ENCODE measurements around the gene MRPS31. TPM values are rescaled to one million over a fixed set of nuclear protein-coding genes. Genes with fewer than 3 reads are reported as not detected.
A peak's percentile ranks its signal among the peaks of the same experiment; 100 is the strongest.

MRPS31 gene
- total RNA-seq, 1 donor from 2014 or later = 28.8 TPM

- H3K9me3 Mint-ChIP-seq (ENCODE audit: unreplicated experiment) = peaks cover 3% of the 10 kb centered on the region
- no peak overlapping the region for H3K27ac Mint-ChIP-seq (ENCODE audit: unreplicated experiment)
- no peak for DNase-seq
- H3K4me3 Mint-ChIP-seq (ENCODE audit: unreplicated experiment) = no peak overlapping the region
- peaks cover under 1% of the 10 kb centered on the region for H3K27me3 Mint-ChIP-seq (ENCODE audit: unreplicated experiment)
- no peaks in the 10 kb centered on the region for H3K36me3 Mint-ChIP-seq (ENCODE audit: unreplicated experiment)
- no peaks in the 10 kb centered on the region for H3K4me1 Mint-ChIP-seq (ENCODE audit: low read depth, unreplicated experiment)
- no peak for TF ChIP-seq CTCF (IDR thresholded peaks at IDR 0.05; ENCODE audit: partially characterized antibody, unreplicated experiment)
Measured at GRCh38 chr13:40776232-40776631, 5.2 kb upstream of the MRPS31 start.

GRCh38 chr13:40774672-40775071, 3.7 kb upstream of the MRPS31 start:
- Mint-ChIP-seq H3K36me3 (ENCODE audit: unreplicated experiment) (no peaks in the 10 kb centered on the region), H3K4me1 (ENCODE audit: low read depth, unreplicated experiment) (peaks cover 6% of the 10 kb centered on the region), H3K27me3 (ENCODE audit: unreplicated experiment) (peaks cover 3% of the 10 kb centered on the region), H3K4me3 (ENCODE audit: unreplicated experiment) (no peak overlapping the region), H3K9me3 (ENCODE audit: unreplicated experiment) (peaks cover 11% of the 10 kb centered on the region), H3K27ac (ENCODE audit: unreplicated experiment) (no peak overlapping the region)
- no peak for DNase-seq
- no peak for TF ChIP-seq CTCF (IDR thresholded peaks at IDR 0.05; ENCODE audit: partially characterized antibody, unreplicated experiment)

- Mint-ChIP-seq H3K4me1 (ENCODE audit: low read depth, unreplicated experiment) (peaks cover 8% of the 10 kb centered on the region), H3K27me3 (ENCODE audit: unreplicated experiment) (peaks cover 3% of the 10 kb centered on the region), H3K36me3 (ENCODE audit: unreplicated experiment) (no peaks in the 10 kb centered on the region), H3K9me3 (ENCODE audit: unreplicated experiment) (peaks cover 11% of the 10 kb centered on the region), H3K27ac (ENCODE audit: unreplicated experiment) (no peak overlapping the region), H3K4me3 (ENCODE audit: unreplicated experiment) (no peak overlapping the region)
- TF ChIP-seq CTCF (IDR thresholded peaks at IDR 0.05; ENCODE audit: partially characterized antibody, unreplicated experiment) = no peak
- no peak for DNase-seq
Measured at GRCh38 chr13:40772765-40773473, 1.9 kb upstream of the MRPS31 start.

GRCh38 chr13:40770609-40770933, 419 bp downstream of the MRPS31 start:
- DNase-seq = no peak
- TF ChIP-seq CTCF (IDR thresholded peaks at IDR 0.05; ENCODE audit: partially characterized antibody, unreplicated experiment) = no peak
- H3K9me3 Mint-ChIP-seq (ENCODE audit: unreplicated experiment) = peaks cover 10% of the 10 kb centered on the region

GRCh38 chr13:40769970-40770369, 1.0 kb downstream of the MRPS31 start:
- Mint-ChIP-seq H3K27ac (ENCODE audit: unreplicated experiment) (peak overlapping the region; percentile 99), H3K27me3 (ENCODE audit: unreplicated experiment) (peaks cover 3% of the 10 kb centered on the region), H3K36me3 (ENCODE audit: unreplicated experiment) (no peaks in the 10 kb centered on the region), H3K4me1 (ENCODE audit: low read depth, unreplicated experiment) (peaks cover 8% of the 10 kb centered on the region), H3K9me3 (ENCODE audit: unreplicated experiment) (peaks cover 10% of the 10 kb centered on the region), H3K4me3 (ENCODE audit: unreplicated experiment) (peak overlapping the region; percentile 99)
- DNase-seq = no peak
- no peak for TF ChIP-seq CTCF (IDR thresholded peaks at IDR 0.05; ENCODE audit: partially characterized antibody, unreplicated experiment)

More at GRCh38 chr13:40770609-40770933, 419 bp downstream of the MRPS31 start:
- no peaks in the 10 kb centered on the region for H3K36me3 Mint-ChIP-seq (ENCODE audit: unreplicated experiment)
- H3K27me3 Mint-ChIP-seq (ENCODE audit: unreplicated experiment) = peaks cover 3% of the 10 kb centered on the region
- peak overlapping the region; percentile 99 for H3K4me3 Mint-ChIP-seq (ENCODE audit: unreplicated experiment)
- peak overlapping the region; percentile 99 for H3K27ac Mint-ChIP-seq (ENCODE audit: unreplicated experiment)
- peaks cover 8% of the 10 kb centered on the region for H3K4me1 Mint-ChIP-seq (ENCODE audit: low read depth, unreplicated experiment)

All from glutamatergic neuron (in vitro differentiated cells).